Stimulated activated CD8-positive, alpha-beta memory T cell treated with anti-CD3 and anti-CD28 coated beads, Interleukin-7, amount 100 ng/mL, for 4 hours (primary cell): ENCODE results near the gene CALB2.
"Not testable (repeated sequence)": the region's sequence is repeated elsewhere in the genome, so short reads cannot be mapped to it uniquely, and the experiment has no call there.

Experiments
- DNase-seq, 2 donors: peaks; one replicate each; pipeline ENCODE4 v3.0.0-alpha.2; 2020; ENCODE audit warnings: low read depth in 2 of 2

CALB2 gene

DNA sequence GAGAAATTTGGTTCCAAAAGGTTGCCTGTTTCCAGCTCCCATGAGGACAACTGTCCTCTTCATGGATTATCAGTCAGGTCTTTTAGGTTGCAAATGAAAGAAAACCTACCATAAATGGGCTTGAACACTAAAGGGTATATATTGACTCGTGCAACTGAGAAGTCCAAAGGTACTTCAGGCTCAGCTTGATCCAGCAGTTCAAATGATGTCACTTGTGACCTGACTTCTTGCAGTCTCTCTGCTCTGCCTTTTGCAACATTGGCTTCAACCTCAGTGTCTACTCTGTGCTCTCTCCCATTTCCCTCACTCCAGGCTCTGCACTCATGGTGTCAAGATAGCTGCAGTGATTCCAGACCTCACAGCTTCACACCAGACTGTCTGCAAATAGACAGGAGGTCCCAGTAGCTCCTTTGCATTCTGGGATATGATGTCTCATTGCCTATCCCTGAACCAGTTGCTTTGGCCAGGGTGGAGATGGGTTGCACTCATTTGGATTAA, 5.5 kb upstream of the CALB2 start:
- no peak for DNase-seq

- no peak for DNase-seq
These were observed 4.8 kb upstream of the CALB2 start for GRCh38 chr16:71353736-71354135.

GRCh38 chr16:71354156-71354555, 4.4 kb upstream of the CALB2 start:
- DNase-seq: no peak

DNA sequence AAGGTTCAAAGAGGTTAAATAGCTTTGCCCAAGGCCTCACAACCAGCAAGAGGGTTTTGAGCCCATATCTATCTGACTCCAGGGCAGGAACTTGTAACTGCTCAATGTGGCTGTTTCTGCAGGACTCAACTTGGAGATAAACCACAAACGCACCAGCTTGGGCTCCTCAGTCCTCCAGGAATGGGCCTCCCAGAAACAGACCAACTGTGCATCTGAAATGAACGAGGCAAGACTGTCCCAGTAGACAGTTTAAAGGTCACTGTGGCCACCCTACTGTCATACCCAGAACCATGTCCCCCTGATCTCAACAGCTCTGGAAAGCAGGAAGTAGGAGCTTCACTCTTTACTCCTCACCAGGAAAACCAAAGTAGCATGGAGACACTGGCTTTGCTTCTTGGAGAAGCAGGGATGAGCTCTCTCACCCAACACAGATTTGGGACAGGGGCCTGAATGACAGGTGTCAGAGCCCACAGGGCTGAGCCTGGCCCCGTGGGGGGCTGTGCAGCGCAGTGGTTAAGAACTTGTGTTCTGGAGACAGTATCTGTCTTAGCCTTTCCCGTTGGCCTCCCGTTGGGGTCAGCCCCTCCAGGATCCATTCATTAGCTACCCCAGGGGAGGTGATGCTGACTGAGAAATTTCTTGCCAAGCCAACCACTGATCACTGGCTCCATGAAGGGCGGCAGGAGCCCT, 2.3 kb upstream of the CALB2 start:
- DNase-seq: no peak

DNA sequence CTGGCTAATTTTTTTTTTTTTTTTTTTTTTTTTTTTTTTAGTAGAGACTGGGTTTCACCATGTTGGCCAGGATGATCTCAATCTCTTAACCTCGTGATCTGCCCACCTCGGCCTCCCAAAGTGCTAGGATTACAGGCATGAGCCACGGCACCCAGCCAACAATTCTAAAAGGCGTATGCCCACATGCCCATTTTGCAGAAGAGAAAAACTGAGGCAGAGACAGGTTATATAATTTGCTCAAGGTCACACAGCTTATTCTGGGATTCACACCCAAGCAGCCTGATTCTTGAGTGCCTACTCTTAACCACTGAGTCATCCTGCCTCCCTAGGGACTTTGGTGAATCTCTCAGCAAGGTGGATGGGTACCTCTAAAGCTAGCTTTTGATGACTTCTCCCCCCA, 1.6 kb upstream of the CALB2 start:
- DNase-seq: not testable (repeated sequence)

DNA sequence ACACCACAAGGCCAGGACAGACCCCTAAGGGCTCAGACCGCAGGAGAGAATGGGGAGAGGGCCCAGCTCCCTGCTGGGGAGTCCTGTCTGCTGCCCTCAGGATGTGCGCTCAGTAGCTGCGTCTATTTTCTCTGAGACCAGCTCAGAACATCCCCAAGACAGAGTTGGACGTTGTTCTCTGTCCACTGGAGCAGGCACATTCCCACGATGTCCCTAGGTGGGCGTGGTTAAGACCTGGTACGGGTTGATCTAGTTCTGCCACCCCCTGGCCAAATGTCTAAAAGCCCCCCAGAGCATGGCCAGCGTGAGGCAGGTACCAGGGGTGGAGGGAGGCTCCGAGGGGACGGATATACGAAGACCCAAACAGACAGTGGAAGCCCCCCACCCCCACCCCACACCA, 842 bp upstream of the CALB2 start:
- DNase-seq: no peak

DNA sequence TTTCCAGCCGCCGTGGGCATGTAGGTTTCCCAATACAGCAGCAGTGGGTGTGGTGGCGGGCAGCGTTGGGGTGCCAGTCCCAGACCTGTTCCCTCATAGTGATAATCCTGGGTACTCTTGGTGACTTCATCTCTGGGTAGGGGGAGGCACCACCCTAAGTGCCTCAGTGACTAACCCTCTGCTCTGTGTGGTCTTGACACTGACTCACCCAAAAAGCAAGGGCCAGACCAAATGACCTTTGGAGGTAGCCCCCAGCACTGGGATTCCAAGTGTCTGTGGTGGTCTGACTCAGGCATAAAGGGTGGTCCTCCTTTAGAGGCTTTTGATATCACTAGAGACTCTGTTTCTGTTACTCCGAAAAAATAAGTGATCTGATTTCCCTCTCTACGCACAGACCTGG, 908 bp downstream of the CALB2 start:
- DNase-seq: no peak

DNA sequence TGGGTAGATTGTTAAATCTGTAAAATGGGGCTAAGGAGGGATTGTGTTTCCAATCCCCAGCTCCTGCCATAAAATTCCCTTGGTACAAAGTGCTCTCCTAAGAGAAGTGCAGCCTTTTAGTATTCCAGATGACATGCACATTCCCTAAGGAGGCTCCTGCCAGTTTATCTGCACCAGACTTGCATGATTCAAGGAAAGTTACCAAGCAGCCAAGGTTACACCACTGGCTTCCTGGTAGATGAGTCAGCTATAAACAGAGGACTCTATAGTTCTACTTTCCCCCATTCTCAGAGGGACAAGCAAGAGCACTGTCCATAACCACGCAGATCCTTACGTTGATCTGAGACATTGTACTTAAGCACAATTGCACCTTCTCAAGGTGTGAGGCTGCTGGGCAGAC, 1.9 kb downstream of the CALB2 start:
- DNase-seq: no peak

DNA sequence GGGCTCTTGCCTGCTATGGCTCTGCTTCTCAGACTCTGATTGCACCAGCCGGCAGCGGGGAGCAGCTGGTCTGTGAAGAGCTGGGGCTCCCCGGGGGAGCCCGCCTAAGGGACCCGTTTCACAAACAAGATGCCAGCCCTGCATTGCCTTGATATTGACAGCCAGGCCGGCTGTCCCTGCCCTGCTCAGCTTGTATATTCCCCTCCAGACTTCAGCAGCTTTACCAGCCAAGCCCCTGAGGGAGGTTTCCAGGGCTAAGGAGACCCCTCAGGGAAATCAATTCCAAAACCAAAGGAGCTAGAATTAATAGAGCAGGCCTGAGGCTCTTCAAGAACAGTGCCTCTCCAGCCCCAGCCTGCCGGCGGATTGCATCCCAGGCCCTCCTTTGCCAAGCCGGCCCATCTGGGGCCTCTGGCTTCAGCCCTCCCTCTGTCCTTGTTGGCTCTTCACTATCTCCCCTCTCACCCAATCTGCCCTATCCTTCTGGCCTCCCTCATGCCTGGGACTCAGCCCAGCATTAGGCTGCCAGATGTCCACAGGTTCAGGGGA, 5.7 kb downstream of the CALB2 start:
- DNase-seq: no peak

GRCh38 chr16:71365021-71365420, 6.5 kb downstream of the CALB2 start:
- no peak for DNase-seq

- DNase-seq: no peak
These were observed 8.9 kb downstream of the CALB2 start for GRCh38 chr16:71367241-71367976.

DNA sequence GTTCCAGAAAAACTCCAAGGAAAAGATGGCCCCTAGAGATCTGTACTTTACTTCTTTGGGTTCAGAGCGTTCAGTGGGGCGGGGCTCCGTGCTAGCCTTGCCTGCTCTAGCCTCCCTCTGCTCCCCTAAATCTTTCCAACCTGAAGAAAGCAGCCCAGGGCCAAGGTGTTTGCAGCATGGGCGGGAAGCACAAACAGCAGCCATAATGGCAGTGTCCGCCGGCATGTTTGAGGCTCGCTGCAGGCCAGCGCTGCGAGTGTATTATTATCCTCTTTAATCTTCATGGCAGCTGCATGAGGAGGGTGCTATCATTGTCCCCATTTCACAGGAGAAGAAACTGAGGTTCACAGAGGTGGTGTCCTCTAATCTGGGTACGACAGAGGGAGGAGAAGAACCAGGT, 10.4 kb downstream of the CALB2 start:
- no peak for DNase-seq

DNA sequence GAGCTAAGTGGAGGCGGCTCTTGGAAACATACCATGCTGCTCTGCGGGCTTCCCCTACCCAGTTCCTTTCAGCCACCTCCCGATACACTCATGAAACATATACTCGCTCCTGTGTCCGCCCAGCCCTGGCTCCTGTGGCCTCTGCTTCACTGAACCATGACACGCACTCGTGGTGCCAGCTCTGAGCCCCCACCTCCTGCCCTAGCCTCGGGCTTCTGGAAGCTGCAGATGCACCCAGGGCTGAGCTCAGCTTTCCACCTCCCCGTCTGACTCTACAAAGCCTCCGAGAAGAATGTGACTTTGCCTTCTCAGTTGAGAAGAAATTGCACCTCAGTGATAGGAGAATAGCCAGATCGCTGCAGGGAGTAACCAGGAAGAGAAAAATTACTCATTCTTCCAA, 11.0 kb downstream of the CALB2 start:
- no peak for DNase-seq

- no peak for DNase-seq
These were observed 12.7 kb downstream of the CALB2 start for GRCh38 chr16:71371237-71371636.

DNA sequence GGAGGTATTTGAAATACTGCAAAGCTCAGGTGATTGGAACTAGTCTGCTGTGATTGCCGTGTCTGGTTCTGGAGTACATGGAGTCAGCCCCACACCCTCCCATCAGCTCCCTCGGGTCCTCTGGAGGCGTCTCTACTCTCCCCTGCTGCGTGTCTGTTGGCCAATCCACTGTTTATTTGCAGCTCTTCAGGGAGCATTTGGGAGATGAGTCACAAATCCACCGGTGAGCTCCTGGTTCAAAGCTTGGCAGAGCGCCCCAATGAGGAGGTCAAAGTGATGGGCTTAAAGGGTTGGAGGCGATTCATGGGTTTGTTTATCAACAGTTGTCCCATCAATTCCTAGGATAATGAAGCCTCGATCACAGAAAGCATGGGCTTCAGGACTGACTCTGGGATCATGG, 14.6 kb downstream of the CALB2 start:
- no peak for DNase-seq

- DNase-seq: no peak
These were observed 18.1 kb downstream of the CALB2 start for GRCh38 chr16:71376465-71377157.

DNA sequence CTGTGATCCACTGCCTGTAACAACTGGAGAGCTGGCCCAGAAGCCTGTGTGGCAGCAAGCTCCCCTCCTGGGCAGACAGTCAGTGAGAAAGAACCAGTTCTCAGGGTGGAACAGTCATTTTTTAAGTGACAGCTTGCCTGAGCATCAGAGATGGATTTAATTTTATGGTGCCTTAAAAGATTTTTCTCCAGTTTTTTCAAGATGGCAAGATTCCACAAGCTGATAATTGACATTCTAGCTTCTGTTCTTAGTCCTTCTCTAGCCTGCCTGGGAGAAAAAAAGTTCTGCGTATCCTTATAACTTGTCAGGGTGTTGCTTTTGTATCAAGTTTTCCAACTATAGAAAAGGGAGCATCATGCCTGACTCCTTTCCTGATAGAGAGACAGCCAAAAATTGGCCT, 21.2 kb downstream of the CALB2 start:
- DNase-seq: no peak

GRCh38 chr16:71380831-71381230, 22.3 kb downstream of the CALB2 start:
- no peak for DNase-seq

GRCh38 chr16:71383054-71383773, 24.7 kb downstream of the CALB2 start:
- no peak for DNase-seq

DNA sequence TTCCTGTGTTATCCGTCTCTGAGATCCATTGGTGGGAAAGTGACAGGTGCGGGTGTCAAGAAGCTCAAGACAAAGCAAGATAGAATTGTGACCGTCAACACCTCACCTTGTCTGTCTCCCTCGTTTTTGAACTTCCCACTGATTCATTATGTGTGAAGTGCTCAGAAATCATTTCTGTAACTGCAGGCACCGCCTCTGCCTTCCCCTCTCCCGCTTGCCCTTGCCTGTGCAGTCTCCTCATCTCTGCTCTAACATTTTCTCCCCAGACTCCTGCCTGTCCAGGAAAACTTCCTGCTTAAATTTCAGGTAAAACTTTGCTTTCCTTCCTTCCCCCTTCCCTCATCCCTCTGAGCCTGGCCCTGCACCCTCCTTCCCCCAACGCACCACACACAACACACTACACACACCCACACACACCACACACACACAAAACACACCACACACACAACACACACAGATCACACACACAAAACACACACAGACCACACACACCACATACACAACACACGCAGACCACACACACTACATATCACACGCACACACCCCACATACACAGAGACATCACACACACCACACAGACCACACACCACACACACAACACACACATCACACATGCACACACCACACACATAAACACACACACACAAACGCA, 25.7 kb downstream of the CALB2 start:
- no peak for DNase-seq
